ENCODE results near the gene SNTG2. TPM values are rescaled to one million over a fixed set of nuclear protein-coding genes. Genes with fewer than 3 reads are reported as not detected.

SNTG2 gene
- total and polyA plus RNA-seq, 10 of the 15 experiments (the other 5 are each of a cell fraction or from before 2014, with no cell fraction given) = not detected

DNA sequence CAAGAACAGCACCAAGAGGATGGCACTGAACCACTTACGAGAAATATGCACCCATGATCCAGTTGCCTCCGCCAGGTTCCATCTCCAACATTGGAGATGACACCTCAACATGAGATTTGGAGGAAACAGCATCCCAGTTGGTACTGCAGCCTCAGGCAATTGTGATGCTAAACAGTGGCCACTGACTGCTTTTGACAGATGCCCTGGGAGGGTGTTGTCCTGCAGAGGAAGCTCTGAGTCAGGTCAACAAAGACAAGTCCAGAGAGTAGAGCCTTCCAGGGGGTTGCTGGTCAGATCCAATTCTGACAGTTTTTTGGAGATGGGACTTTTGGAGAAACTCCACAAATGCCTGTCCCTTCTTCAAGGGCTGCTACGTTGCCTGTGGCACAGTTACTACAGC, 82.4 kb downstream of the SNTG2 start:
- Histone ChIP-seq H3K9me3 (replicated peaks; ENCODE audit: control insufficient read depth, insufficient read depth, low read length) (no peaks in the 10 kb centered on the region; the same call in 2 of the 3 replicates), H3K36me3 (ENCODE audit: control insufficient read depth in 2 of 2, insufficient read depth in 2 of 2, low read length in 1 of 2) (no peaks in the 10 kb centered on the region), H3K27ac (ENCODE audit: control insufficient read depth, insufficient read depth) (no peak overlapping the region), H3K4me3 (no peak overlapping the region), H3K79me2 (ENCODE audit: control insufficient read depth, insufficient read depth, low read length) (no peaks in the 10 kb centered on the region), H2AFZ (ENCODE audit: control insufficient read depth, low read depth, low read length) (no peak overlapping the region), H3K4me2 (ENCODE audit: control insufficient read depth, insufficient read depth) (no peak overlapping the region), H3K9ac (ENCODE audit: control insufficient read depth, insufficient read depth, low read length) (no peak overlapping the region), H3K27me3 (replicated peaks in 1 of 2; ENCODE audit: control insufficient read depth in 2 of 2, insufficient read depth in 2 of 2, low read length in 1 of 2) (no peaks in the 10 kb centered on the region), H3K4me1 (ENCODE audit: control insufficient read depth, insufficient read depth, low read length) (no peaks in the 10 kb centered on the region), H4K20me1 (ENCODE audit: control insufficient read depth, insufficient read depth) (no peaks in the 10 kb centered on the region)
- 2% methylated on average over 3 of the region's 3 CpGs for WGBS (ENCODE audit: insufficient coverage, insufficient replicate concordance, low lambda C conversion rate, missing lambda C conversion rate)
- no peak for FAIRE-seq
- ChIA-PET POLR2A (no interaction called here), SMC1A (ENCODE audit: uncharacterized antibody, unreplicated experiment) (no interaction called here), RAD21 (ENCODE audit: unreplicated experiment) (no interaction called here), CTCF (no interaction called here)
- in situ Hi-C loops (cut with MboI) = no loop called here
- ATAC-seq = no peak
- TF ChIP-seq, protein P1, sequence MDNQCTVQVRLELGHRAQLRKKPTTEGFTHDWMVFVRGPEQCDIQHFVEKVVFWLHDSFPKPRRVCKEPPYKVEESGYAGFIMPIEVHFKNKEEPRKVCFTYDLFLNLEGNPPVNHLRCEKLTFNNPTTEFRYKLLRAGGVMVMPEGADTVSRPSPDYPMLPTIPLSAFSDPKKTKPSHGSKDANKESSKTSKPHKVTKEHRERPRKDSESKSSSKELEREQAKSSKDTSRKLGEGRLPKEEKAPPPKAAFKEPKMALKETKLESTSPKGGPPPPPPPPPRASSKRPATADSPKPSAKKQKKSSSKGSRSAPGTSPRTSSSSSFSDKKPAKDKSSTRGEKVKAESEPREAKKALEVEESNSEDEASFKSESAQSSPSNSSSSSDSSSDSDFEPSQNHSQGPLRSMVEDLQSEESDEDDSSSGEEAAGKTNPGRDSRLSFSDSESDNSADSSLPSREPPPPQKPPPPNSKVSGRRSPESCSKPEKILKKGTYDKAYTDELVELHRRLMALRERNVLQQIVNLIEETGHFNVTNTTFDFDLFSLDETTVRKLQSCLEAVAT (IDR thresholded peaks at IDR 0.05) = no peak
- TF ChIP-seq YBX1 (IDR thresholded peaks at IDR 0.05) (no peak), CEBPB (IDR thresholded peaks at IDR 0.05; ENCODE audit: borderline replicate concordance in 1 of 2, low read depth in 2 of 2, low read length in 2 of 2) (no peak), RAD21 (IDR thresholded peaks at IDR 0.05; ENCODE audit: insufficient read depth, low read depth, low read length) (no peak), REST (IDR thresholded peaks at IDR 0.05; ENCODE audit: low read depth, low read length) (no peak), IKZF2 (IDR thresholded peaks at IDR 0.05) (no peak), RB1 (IDR thresholded peaks at IDR 0.05; ENCODE audit: borderline replicate concordance) (no peak), EED (IDR thresholded peaks at IDR 0.05; ENCODE audit: low read depth) (no peak), SMC3 (IDR thresholded peaks at IDR 0.05; ENCODE audit: borderline replicate concordance, low read length) (no peak), SREBF1 (IDR thresholded peaks at IDR 0.05; ENCODE audit: low read length) (no peak), JUND (IDR thresholded peaks at IDR 0.05; ENCODE audit: low read depth, low read length) (no peak), CBX5 (IDR thresholded peaks at IDR 0.05; ENCODE audit: low read depth) (no peak), STAT1 (conservative IDR thresholded peaks at IDR 0.05) (no peak)
- TF ChIP-seq, protein P2, sequence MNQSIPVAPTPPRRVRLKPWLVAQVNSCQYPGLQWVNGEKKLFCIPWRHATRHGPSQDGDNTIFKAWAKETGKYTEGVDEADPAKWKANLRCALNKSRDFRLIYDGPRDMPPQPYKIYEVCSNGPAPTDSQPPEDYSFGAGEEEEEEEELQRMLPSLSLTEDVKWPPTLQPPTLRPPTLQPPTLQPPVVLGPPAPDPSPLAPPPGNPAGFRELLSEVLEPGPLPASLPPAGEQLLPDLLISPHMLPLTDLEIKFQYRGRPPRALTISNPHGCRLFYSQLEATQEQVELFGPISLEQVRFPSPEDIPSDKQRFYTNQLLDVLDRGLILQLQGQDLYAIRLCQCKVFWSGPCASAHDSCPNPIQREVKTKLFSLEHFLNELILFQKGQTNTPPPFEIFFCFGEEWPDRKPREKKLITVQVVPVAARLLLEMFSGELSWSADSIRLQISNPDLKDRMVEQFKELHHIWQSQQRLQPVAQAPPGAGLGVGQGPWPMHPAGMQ (IDR thresholded peaks at IDR 0.05; ENCODE audit: borderline replicate concordance) = no peak
- TF ChIP-seq, protein P3, sequence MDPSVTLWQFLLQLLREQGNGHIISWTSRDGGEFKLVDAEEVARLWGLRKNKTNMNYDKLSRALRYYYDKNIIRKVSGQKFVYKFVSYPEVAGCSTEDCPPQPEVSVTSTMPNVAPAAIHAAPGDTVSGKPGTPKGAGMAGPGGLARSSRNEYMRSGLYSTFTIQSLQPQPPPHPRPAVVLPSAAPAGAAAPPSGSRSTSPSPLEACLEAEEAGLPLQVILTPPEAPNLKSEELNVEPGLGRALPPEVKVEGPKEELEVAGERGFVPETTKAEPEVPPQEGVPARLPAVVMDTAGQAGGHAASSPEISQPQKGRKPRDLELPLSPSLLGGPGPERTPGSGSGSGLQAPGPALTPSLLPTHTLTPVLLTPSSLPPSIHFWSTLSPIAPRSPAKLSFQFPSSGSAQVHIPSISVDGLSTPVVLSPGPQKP (IDR thresholded peaks at IDR 0.05; ENCODE audit: low read depth, low read length) = no peak
- TF ChIP-seq, protein P4, sequence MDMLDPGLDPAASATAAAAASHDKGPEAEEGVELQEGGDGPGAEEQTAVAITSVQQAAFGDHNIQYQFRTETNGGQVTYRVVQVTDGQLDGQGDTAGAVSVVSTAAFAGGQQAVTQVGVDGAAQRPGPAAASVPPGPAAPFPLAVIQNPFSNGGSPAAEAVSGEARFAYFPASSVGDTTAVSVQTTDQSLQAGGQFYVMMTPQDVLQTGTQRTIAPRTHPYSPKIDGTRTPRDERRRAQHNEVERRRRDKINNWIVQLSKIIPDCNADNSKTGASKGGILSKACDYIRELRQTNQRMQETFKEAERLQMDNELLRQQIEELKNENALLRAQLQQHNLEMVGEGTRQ (IDR thresholded peaks at IDR 0.05; ENCODE audit: borderline replicate concordance, low read depth, low read length) = no peak
- BruUV-seq (replicated peaks) = no TSS peak
- DNase-seq (ENCODE audit: low read depth, low spot score) = no peak
- intact Hi-C loops (cut with micrococcal nuclease; ENCODE audit: unreplicated experiment) = no loop called here
